Erythroblast (primary cell): ENCODE measurements around the gene SPSB1.
"Not testable (repeated sequence)": the region's sequence is repeated elsewhere in the genome, so short reads cannot be mapped to it uniquely, and the experiment has no call there.

Experiments used
- DNase-seq, 2 experiments: peaks; one replicate each; lab custom pipeline; 2025; lab: John Stamatoyannopoulos, UW
- GATA1 ChIP-seq: IDR thresholded peaks from 2 replicates; pipeline ENCODE4 v1.6.1; 2011; ENCODE audit warnings: low read depth, mild to moderate bottlenecking, control low read depth, low read length, moderate library complexity
- POLR2A ChIP-seq: IDR thresholded peaks from 2 replicates; pipeline ENCODE4 v1.6.1; 2011; ENCODE audit warnings: mild to moderate bottlenecking, low read length

The SPSB1 gene

DNA sequence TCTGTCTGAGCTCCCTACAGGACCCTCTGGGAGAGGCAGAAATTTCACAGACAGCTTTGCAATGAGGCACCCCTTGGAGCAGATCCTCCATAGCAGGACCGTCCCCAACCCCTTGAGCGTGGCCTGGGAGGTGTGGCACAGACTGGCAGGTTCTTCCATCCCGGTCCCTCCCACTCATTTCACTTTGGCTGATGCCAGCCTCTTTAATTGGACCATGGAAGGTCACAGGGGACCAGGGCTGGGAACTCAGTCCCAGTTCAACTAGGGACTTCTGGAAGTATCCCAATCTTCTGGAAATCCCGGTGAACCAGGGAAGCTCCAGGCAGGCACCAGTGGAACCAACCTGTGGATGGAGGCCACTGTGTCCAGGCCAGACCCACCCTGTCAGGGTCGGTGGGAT, 83.7 kb downstream of the SPSB1 start:
- TF ChIP-seq POLR2A (no peak), GATA1 (no peak)
- DNase-seq: no peak

DNA sequence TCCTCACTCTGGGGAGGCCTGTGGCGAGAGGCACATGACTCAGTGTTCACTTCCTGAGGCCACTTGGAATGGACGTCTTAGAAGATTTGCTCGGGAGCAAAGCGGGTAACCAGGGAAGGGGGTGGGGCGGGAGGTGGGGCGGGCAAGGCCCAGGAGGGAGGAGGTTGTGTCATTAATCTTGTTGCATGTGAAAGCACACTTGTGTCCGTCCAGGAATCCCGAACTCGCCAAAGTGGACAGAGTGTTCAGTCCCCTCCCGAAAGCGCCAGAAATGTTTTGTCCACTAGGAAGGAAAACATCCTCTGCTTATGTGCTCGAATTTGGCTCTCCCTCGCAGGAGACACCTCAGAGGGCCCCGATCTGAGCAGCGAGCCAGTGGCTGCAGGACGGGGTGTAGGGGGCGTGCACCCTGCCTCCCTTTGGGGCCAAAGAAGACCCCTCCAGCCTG, 84.2 kb downstream of the SPSB1 start:
- TF ChIP-seq GATA1 (no peak), POLR2A (no peak)
- no peak for DNase-seq

DNA sequence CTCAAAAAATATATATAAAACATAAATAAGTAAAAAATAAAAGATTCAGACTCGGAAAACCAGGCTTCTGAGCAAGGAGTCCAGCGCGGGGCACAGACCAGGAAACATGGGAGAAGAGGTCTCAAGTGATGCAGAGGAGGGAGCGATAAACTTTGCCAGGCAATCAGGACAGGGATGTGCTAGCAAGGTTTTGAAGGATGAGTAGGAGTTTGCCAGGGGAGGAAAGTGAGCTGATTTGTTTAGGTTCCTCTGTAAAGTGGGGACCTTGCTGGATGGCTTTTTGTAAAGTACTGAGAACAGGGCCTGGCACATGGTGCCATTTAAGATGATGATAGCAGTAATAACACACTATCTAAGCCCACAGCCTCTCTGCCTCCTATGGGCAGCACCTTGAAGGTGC, 86.1 kb downstream of the SPSB1 start:
- TF ChIP-seq GATA1 (no peak), POLR2A (no peak)
- DNase-seq: no peak

DNA sequence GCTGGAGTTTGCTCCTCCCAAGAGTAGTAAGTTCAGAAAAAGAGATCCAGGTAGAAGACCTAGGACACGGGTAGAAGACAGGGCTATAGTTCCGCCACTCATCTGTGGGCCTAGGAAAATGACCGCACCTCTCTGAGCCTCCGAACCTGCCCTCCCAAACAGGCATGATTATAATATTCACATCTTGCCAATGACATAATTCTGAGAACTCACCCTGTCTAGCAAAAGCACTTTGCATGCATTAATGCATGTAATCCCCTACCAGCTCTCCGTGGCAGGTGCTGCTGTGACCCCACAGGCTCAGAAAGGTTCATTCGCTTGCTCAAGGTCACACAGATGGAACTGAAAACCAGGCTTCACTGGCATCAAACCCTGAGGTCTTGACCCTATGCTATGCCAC, 88.0 kb downstream of the SPSB1 start:
- TF ChIP-seq GATA1 (no peak), POLR2A (no peak)
- DNase-seq: no peak

DNA sequence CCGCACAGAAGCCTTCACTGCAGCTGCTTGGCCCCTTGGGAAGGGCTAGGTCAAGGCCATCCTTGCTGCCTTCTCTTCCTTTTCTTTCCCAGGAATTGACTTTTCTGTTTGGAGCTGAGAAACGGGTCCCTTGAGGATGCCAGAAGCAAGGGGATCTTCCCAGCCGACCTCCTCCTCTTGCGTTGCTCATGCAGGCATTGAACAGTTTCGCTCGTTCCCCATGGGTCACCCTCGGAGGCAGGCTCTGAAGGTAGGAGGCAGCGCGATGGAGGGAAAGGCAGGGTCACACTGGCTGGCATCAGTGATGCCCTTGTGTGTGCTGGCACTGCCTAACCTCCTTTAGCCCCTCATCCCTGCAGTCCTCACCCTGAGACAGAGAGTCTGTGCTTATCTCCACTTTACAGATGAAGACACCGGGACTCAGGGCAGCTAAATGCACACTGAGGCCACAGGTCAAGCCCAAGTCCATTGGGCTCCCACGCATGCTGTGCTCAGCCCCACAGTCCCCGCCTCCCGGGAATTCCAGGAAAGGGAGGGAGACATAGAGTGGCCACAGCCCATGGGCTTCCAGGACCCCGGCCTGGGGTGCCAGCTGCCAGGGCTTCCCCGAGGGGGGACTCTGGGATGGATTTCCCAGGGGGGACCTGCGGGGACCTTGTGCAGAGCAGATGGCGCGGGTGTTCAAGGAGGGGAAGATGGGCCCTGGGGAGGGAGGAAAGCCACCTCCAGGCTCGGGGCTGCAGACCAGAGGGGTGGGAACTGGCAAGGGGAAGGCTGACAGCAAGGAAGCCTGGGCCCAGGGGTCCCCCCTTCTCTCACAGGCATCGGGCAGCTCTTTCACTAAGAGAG, 90.2 kb downstream of the SPSB1 start:
- TF ChIP-seq GATA1 (no peak), POLR2A (no peak)
- DNase-seq: no peak

DNA sequence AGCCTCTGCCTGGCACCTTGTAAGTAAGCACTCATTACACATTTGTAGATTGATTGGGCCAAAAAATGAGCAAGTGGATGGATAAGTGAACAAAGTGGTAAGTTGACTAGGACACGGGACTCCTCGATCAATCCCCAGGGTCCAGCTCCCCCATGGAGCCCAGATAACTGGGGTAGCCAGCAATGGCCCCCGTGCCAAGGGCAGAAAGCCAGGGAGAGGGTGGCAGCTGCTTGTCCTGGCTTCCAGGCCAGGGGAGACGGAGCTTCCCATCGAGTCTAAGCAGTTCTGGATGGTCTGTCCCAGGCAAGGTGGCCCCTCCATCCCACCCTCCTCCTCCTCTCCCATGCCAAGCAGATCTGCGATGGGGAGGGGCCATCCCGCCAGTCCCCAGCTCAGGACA, 91.4 kb downstream of the SPSB1 start:
- no peak for TF ChIP-seq POLR2A
- no peak for TF ChIP-seq GATA1

DNA sequence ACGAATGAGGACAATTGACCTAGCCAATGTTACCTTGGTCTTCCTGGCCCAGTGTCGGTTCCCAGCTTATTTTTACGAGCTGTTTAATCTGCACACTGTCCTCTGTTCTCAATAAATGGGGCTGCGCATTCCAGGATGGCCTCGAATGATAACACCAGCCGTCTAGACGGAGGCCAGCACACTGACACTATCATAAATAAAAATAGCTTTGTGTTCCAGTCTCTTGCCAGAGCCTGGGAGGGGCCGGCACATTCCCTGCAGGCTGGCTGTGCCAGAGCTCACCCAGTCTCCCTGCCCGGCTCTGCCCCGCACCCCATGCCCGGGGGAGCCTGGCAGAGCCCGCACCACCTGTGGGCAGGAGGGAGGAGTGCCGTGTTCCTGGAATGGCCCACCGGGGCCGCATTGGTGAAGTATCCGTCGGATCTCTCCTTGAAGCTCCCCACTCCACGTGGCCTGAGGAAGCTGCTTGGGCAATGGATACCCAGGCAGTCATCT, 92.1 kb downstream of the SPSB1 start:
- DNase-seq: no peak
- TF ChIP-seq POLR2A: no peak
- TF ChIP-seq GATA1: no peak

More for the DNA sequence above, 91.4 kb downstream of the SPSB1 start:
- no peak for DNase-seq

DNA sequence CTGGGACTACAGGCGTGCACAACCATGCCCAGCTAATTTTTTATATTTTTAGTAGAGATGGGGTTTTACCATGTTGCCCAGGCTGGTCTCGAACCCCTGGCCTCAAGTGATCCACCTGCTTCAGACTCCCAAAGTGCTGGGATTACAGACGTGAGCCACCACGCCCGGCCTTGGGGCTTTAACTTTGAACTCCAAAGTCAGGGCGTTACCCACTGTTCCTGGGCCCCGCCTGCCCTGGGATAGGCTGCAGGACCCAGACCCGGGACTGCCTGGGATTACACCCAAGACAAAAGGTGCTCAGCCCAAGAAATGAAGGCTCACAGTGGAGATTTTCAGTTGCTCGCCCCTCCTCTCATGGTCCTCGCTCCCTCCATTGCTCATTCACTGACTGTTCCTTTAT, 92.7 kb downstream of the SPSB1 start:
- DNase-seq: not testable (repeated sequence)

DNA sequence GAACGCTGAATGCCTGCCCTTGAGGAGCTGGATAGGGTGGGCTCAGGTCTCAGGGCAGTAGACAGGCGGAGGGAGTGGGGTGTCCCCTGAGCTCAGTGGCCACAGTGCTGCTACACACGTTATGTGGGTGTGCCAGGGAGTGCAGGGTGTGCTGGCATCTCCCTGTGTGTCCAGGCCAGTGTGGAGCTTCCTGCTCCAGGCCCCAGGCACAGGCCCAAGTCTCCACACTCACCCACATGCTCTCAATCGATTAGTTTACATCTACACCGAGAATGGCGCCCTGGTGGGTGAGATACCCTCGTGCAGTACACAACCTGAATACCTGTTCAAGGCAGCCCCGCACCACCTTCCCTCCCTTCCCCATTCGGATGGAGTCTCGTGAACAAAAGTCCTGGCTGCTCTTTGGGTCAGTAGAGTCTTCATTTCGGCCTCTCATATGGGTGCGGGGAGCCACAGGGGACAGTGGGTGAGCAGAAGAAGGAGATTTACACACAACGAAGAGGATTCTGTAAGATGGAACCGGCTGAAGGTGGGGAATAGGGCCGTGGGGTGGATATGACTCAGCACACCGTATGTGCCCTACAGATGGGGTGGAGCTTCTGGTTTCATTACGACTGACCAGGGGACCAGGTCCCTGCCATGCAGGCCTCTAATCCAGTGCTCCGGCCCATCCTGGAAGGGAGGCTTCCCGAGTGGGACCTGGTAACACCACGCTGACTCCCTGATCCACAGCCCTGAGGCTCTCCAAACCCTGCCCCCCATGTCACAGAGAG, 93.3 kb downstream of the SPSB1 start:
- TF ChIP-seq GATA1: no peak
- TF ChIP-seq POLR2A: no peak
- DNase-seq: no peak

DNA sequence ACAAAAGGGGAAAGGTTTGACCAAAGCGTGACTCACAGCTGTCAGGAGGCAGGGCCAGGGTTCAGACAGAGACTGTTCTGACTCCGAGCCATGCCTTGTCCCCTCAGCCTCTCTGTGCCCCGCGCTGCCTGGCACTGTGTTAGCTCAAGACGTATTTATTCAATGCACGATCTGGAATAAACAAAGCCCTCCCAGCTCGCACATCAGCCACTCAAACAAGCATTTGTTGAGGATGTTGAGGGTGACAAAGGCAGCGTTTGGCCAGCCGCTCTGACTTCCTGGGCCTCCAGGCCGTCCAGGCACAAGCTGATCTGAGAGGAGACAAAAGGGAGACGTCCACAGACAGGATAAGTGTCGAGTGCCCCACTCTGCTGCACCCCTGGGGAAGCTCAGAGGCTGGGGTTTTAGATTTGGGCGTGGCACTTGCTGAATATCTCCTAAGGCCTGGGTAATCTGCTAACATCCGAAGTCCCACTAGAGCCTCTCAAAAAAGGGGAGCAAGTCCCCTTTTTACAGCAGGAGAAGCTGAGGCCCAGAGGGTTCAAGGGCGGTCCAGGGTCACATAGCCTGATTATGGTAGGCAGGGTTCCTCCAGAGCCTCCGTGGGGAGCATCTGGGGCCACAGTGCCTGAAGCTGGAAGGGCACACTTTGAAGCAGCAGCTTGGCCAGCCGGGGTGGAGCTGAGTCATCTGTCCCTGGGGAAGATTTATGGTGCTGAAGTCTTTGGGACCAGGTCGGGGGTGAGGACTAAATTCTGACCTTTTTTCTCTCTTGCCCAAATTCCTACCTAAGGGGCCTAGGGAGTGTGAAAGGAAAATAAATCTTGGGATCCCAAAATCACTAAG, 95.9 kb downstream of the SPSB1 start:
- TF ChIP-seq GATA1: no peak
- no peak for DNase-seq

DNA sequence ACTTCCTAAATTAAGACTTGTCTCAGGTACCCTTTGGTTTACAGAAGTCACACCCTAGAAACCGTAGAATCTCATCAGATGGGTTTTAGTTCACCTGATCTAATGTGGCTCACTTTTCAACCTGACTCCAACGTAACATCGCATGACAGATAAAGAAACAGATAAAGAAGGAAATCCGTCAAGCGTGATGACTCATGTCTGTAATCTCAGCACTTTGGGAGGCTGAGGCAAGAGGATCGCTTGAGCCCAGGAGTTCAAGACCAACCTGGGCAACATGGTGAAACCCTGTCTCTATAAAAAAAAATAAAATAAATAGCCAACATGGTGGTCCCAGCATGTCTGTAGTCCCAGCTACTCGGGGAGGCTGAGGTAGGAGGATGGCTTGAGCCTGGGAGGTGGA, 97.3 kb downstream of the SPSB1 start:
- TF ChIP-seq GATA1 (no peak), POLR2A (no peak)
- DNase-seq: no peak

DNA sequence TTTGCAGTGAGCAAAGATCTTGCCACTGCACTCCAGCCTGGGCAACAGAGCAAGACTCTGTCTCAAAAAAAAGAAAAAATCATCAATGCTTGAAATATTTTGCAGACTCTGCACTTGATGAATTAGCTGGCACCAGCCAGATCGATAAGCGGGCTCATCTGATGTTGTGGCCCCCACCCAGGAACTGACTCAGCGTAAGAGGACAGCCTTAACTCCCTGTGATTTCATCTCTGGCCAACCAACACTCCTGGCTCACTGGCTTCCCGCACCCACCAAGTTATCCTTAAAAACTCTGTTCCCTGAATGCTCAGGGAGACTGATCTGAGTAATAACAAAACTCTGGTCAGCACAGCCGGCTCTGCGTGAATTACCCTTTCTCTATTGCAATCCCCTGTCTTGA, 98.9 kb downstream of the SPSB1 start:
- DNase-seq: no peak
- TF ChIP-seq POLR2A (no peak), GATA1 (no peak)

DNA sequence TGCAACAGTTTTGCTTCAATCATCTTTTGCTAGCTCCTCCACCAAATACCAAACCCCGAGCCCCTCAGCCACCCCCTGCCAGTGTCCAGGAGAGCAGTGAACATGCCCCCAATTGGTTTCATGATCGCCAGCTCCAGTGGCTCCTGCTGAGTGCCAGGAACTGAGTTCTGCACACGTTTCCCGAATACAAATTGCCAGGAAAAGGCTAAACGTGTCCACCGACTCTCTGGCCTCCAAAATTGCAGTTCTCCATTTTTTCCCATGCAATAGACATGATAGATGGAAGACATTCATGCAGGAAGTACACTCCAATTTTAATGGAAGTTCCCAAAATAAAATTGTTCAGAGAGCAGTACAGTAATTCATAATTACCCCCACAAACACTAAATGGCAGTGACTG, 101.3 kb downstream of the SPSB1 start:
- no peak for DNase-seq
- TF ChIP-seq GATA1 (no peak), POLR2A (no peak)

DNA sequence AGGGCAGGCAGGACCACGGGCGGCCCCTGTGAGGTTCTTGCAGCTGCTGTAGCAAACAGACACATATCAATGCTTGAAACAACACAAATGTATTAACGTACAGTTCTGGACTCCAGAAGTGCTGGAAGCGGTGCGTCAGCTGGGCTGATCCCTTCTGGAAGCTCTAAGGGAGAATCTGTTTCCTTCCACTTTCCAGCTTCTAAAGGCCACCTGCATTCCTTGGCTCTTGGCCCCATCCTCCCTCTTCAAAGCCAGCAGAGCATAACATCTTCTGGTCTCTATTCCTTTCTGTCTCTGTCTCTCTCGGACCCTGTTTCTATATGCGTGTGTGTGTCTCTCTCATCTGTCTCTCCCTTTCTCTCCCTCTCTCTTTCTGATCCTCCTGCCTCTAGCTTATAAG, 102.3 kb downstream of the SPSB1 start:
- no peak for TF ChIP-seq POLR2A
- TF ChIP-seq GATA1: no peak
- no peak for DNase-seq
